Measurements from ENCODE around the gene VPS16. TPM values are rescaled to one million over a fixed set of nuclear protein-coding genes. Genes with fewer than 3 reads are reported as not detected.

The VPS16 gene
- total and polyA plus RNA-seq, 12 donors = 13.0 to 44.7 (median 20.6) TPM

- intact Hi-C loops (cut with DNase I) = no loop called here
- H3K27me3 ChIP-seq = peaks cover 0 to 77% (median 57%) of the 10 kb centered on the region in 7 donors
Observed at GRCh38 chr20:2794866-2795447, 45.6 kb upstream of the VPS16 start.

GRCh38 chr20:2795451-2795850 is 45.1 kb upstream of the VPS16 start:
- peaks cover 3 to 78% (median 59%) of the 10 kb centered on the region in 7 donors for H3K27me3 ChIP-seq
- H3K4me3 ChIP-seq = no peak overlapping the region
- peaks cover 0 to 13% (median 7%) of the 10 kb centered on the region in 9 donors for H3K4me1 ChIP-seq
- H3K36me3 ChIP-seq = no peaks in the 10 kb centered on the region
- 83 to 84% methylated on average over 24 of the region's 24 CpGs for WGBS, 2 donors
- DNase-seq = no peak
- ATAC-seq = no peak
- intact Hi-C loops (cut with DNase I) = no loop called here
- H3K27ac ChIP-seq = no peak overlapping the region
- TF ChIP-seq CTCF (IDR thresholded peaks at IDR 0.05) = no peak
- no peaks in the 10 kb centered on the region for H3K9me3 ChIP-seq

More at GRCh38 chr20:2794866-2795447, 45.6 kb upstream of the VPS16 start:
- H3K27ac ChIP-seq = no peak overlapping the region
- DNase-seq (no peak), ATAC-seq (no peak)
- H3K4me1 ChIP-seq = peaks cover 0 to 8% (median 4%) of the 10 kb centered on the region in 9 donors
- WGBS, 2 donors = 84 to 87% methylated on average over 11 of the region's 11 CpGs
- no peaks in the 10 kb centered on the region for H3K9me3 ChIP-seq
- no peak for TF ChIP-seq CTCF (IDR thresholded peaks at IDR 0.05)
- no peaks in the 10 kb centered on the region for H3K36me3 ChIP-seq
- no peak overlapping the region for H3K4me3 ChIP-seq

GRCh38 chr20:2796011-2796660 is 44.4 kb upstream of the VPS16 start:
- Histone ChIP-seq H3K27ac (no peak overlapping the region), H3K36me3 (no peaks in the 10 kb centered on the region), H3K4me1 (peaks cover 0 to 20% (median 11%) of the 10 kb centered on the region in 9 donors), H3K27me3 (peaks cover 7 to 78% (median 65%) of the 10 kb centered on the region in 7 donors), H3K4me3 (no peak overlapping the region), H3K9me3 (peaks cover 0 to under 1% (median 0%) of the 10 kb centered on the region in 11 donors)
- no peak for TF ChIP-seq CTCF (IDR thresholded peaks at IDR 0.05)
- intact Hi-C loops (cut with DNase I) = no loop called here
- no peak for DNase-seq
- 92 to 93% methylated on average over 20 of the region's 20 CpGs for WGBS, 2 donors
- no peak for ATAC-seq

- peaks cover 7 to 89% (median 75%) of the 10 kb centered on the region in 7 donors for H3K27me3 ChIP-seq
- no peak overlapping the region for H3K27ac ChIP-seq
- DNase-seq = no peak
- peaks cover 0 to 4% (median 0%) of the 10 kb centered on the region in 11 donors for H3K9me3 ChIP-seq
- H3K4me1 ChIP-seq = peaks cover 0 to 25% (median 12%) of the 10 kb centered on the region in 9 donors
- no peaks in the 10 kb centered on the region for H3K36me3 ChIP-seq
- TF ChIP-seq CTCF (IDR thresholded peaks at IDR 0.05) = no peak
- intact Hi-C loops (cut with DNase I) = no loop called here
- WGBS, 2 donors = 85 to 86% methylated on average over 16 of the region's 16 CpGs
- no peak for ATAC-seq
- no peak overlapping the region for H3K4me3 ChIP-seq
Observed at GRCh38 chr20:2797136-2797983, 43.2 kb upstream of the VPS16 start.

Measured in heart right ventricle (tissue), 16 donors.